D721Med (cell line): ENCODE data around the gene NECAB2.

Experiments
- DNase-seq: peaks from one replicate; pipeline ENCODE4 v3.0.0; 2011; ENCODE audit warnings: low spot score; ENCODE audit not compliant: insufficient read length
- FAIRE-seq: peaks from 2 replicates; lab custom pipeline; 2011; peaks lifted over from hg19 to GRCh38; lab: Jason Lieb, UNC
- CTCF ChIP-seq: IDR thresholded peaks from 2 replicates; pipeline ENCODE4 v1.5.1; 2012; ENCODE audit warnings: mild to moderate bottlenecking, control low read depth; ENCODE audit not compliant: insufficient read depth; ENCODE audit errors: missing control alignments

NECAB2 gene

GRCh38 chr16:83977056-83977815 lies 9.2 kb downstream of the NECAB2 start:
- DNase-seq (no peak), FAIRE-seq (no peak)
- no peak for TF ChIP-seq CTCF

GRCh38 chr16:83978401-83978904 lies 10.4 kb downstream of the NECAB2 start:
- TF ChIP-seq CTCF: no peak
- DNase-seq (no peak), FAIRE-seq (no peak)

GRCh38 chr16:83979441-83979840 lies 11.4 kb downstream of the NECAB2 start:
- DNase-seq (no peak), FAIRE-seq (no peak)
- no peak for TF ChIP-seq CTCF

- no peak for DNase-seq
- FAIRE-seq: no peak
- TF ChIP-seq CTCF: no peak
Observed at GRCh38 chr16:83980794-83981193, 12.8 kb downstream of the NECAB2 start.

- DNase-seq (no peak), FAIRE-seq (no peak)
- TF ChIP-seq CTCF: no peak
Observed at GRCh38 chr16:83981799-83982198, 13.8 kb downstream of the NECAB2 start.

- no peak for TF ChIP-seq CTCF
- no peak for FAIRE-seq
- DNase-seq: no peak
Observed at GRCh38 chr16:83983491-83983890, 15.4 kb downstream of the NECAB2 start.

- FAIRE-seq: no peak
- no peak for TF ChIP-seq CTCF
- no peak for DNase-seq
Observed at GRCh38 chr16:83989300-83989699, 21.3 kb downstream of the NECAB2 start.
